ENCODE data around the gene MYOG. TPM values are rescaled to one million over a fixed set of nuclear protein-coding genes. Genes with fewer than 3 reads are reported as not detected.

Gene MYOG
- total and polyA plus RNA-seq, 7 donors: not detected

- no peak overlapping the region for H3K27ac ChIP-seq
- no peaks in the 10 kb centered on the region for H3K36me3 ChIP-seq
- H3K4me1 ChIP-seq: peaks cover 0 to 5% (median 3%) of the 10 kb centered on the region in 4 donors
- intact Hi-C loops (cut with DNase I): no loop called here
- no peak for DNase-seq
- no peak overlapping the region for H3K4me3 ChIP-seq
- no peak for TF ChIP-seq CTCF (IDR thresholded peaks at IDR 0.05)
- TF ChIP-seq POLR2A (IDR thresholded peaks at IDR 0.05): no peak
- no peak for TF ChIP-seq EP300 (IDR thresholded peaks at IDR 0.05)
- no peak for TF ChIP-seq POLR2AphosphoS5 (IDR thresholded peaks at IDR 0.05)
- no peaks in the 10 kb centered on the region for H3K9me3 ChIP-seq
- WGBS, 2 donors: 60 to 83% methylated on average over 8 of the region's 8 CpGs
- H3K27me3 ChIP-seq: no peaks in the 10 kb centered on the region
Measured at GRCh38 chr1:203063287-203063686, 22.5 kb downstream of the MYOG start.

- TF ChIP-seq EP300 (IDR thresholded peaks at IDR 0.05) (no peak), CTCF (IDR thresholded peaks at IDR 0.05) (no peak), POLR2A (IDR thresholded peaks at IDR 0.05) (no peak), POLR2AphosphoS5 (IDR thresholded peaks at IDR 0.05) (no peak)
- no peaks in the 10 kb centered on the region for H3K9me3 ChIP-seq
- intact Hi-C loops (cut with DNase I): no loop called here
- H3K4me3 ChIP-seq: no peak overlapping the region
- no peaks in the 10 kb centered on the region for H3K4me1 ChIP-seq
- 93 to 96% methylated on average over 11 of the region's 11 CpGs for WGBS, 2 donors
- H3K27ac ChIP-seq: no peak overlapping the region
- no peaks in the 10 kb centered on the region for H3K36me3 ChIP-seq
- no peak for DNase-seq
- H3K27me3 ChIP-seq: no peaks in the 10 kb centered on the region
Measured at GRCh38 chr1:203060115-203060514, 25.7 kb downstream of the MYOG start.

GRCh38 chr1:203059485-203059884 lies 26.3 kb downstream of the MYOG start:
- 33 to 60% methylated on average over 2 of the region's 2 CpGs for WGBS, 2 donors
- Histone ChIP-seq H3K4me1 (no peaks in the 10 kb centered on the region), H3K36me3 (no peaks in the 10 kb centered on the region), H3K9me3 (no peaks in the 10 kb centered on the region), H3K27ac (no peak overlapping the region), H3K4me3 (no peak overlapping the region), H3K27me3 (no peaks in the 10 kb centered on the region)
- DNase-seq: no peak
- no peak for TF ChIP-seq CTCF (IDR thresholded peaks at IDR 0.05)
- TF ChIP-seq POLR2AphosphoS5 (IDR thresholded peaks at IDR 0.05): no peak
- no peak for TF ChIP-seq POLR2A (IDR thresholded peaks at IDR 0.05)
- no peak for TF ChIP-seq EP300 (IDR thresholded peaks at IDR 0.05)
- intact Hi-C loops (cut with DNase I): no loop called here

GRCh38 chr1:203058676-203058935 lies 27.2 kb downstream of the MYOG start:
- H3K27ac ChIP-seq: no peak overlapping the region
- DNase-seq: no peak
- intact Hi-C loops (cut with DNase I): no loop called here
- TF ChIP-seq EP300 (IDR thresholded peaks at IDR 0.05): no peak
- no peak for TF ChIP-seq POLR2AphosphoS5 (IDR thresholded peaks at IDR 0.05)
- TF ChIP-seq CTCF (IDR thresholded peaks at IDR 0.05): no peak
- no peak for TF ChIP-seq POLR2A (IDR thresholded peaks at IDR 0.05)
- H3K4me3 ChIP-seq: no peak overlapping the region
- H3K27me3 ChIP-seq: no peaks in the 10 kb centered on the region
- H3K9me3 ChIP-seq: no peaks in the 10 kb centered on the region
- 63 to 82% methylated on average over 1 of the region's 1 CpG for WGBS, 2 donors
- H3K36me3 ChIP-seq: no peaks in the 10 kb centered on the region
- H3K4me1 ChIP-seq: no peaks in the 10 kb centered on the region

- intact Hi-C loops (cut with DNase I): no loop called here
- H3K27ac ChIP-seq: no peak overlapping the region
- 36 to 44% methylated on average over 9 to 10 of the region's 10 CpGs for WGBS, 2 donors
- no peak for DNase-seq
- H3K36me3 ChIP-seq: no peaks in the 10 kb centered on the region
- TF ChIP-seq CTCF (IDR thresholded peaks at IDR 0.05) (no peak), EP300 (IDR thresholded peaks at IDR 0.05) (no peak), POLR2A (IDR thresholded peaks at IDR 0.05) (no peak), POLR2AphosphoS5 (IDR thresholded peaks at IDR 0.05) (no peak)
- H3K4me3 ChIP-seq: no peak overlapping the region
- no peaks in the 10 kb centered on the region for H3K4me1 ChIP-seq
- no peaks in the 10 kb centered on the region for H3K27me3 ChIP-seq
- no peaks in the 10 kb centered on the region for H3K9me3 ChIP-seq
Measured at GRCh38 chr1:203057911-203058675, 27.7 kb downstream of the MYOG start.
